Neural cell (in vitro differentiated cells): ENCODE data around the gene ST3GAL3.

Source experiments
- EZH2 ChIP-seq: fragments of 200-600, 300-800 bp; shearing (Covaris generic), sonication (generic); IDR thresholded peaks from 2 replicates; pipeline ENCODE4 v1.6.1; 2014; ENCODE audit warnings: antibody characterized with exemption, low read length, borderline replicate concordance, mild to moderate bottlenecking; ENCODE audit not compliant: insufficient read depth, poor library complexity, severe bottlenecking
- SMC3 ChIP-seq: fragments of 450-650 bp; conservative IDR thresholded peaks from 2 replicates; pipeline ENCODE4 v1.6.1; 2014; ENCODE audit warnings: antibody characterized with exemption, mild to moderate bottlenecking, moderate library complexity; ENCODE audit not compliant: poor library complexity
- TF ChIP-seq, protein P1 (sequence below): fragments of 450-650 bp; IDR thresholded peaks from 2 replicates; pipeline ENCODE4 v1.5.1; 2014; ENCODE audit warnings: antibody characterized with exemption, mild to moderate bottlenecking, moderate library complexity; ENCODE audit not compliant: poor library complexity, severe bottlenecking

DNA sequence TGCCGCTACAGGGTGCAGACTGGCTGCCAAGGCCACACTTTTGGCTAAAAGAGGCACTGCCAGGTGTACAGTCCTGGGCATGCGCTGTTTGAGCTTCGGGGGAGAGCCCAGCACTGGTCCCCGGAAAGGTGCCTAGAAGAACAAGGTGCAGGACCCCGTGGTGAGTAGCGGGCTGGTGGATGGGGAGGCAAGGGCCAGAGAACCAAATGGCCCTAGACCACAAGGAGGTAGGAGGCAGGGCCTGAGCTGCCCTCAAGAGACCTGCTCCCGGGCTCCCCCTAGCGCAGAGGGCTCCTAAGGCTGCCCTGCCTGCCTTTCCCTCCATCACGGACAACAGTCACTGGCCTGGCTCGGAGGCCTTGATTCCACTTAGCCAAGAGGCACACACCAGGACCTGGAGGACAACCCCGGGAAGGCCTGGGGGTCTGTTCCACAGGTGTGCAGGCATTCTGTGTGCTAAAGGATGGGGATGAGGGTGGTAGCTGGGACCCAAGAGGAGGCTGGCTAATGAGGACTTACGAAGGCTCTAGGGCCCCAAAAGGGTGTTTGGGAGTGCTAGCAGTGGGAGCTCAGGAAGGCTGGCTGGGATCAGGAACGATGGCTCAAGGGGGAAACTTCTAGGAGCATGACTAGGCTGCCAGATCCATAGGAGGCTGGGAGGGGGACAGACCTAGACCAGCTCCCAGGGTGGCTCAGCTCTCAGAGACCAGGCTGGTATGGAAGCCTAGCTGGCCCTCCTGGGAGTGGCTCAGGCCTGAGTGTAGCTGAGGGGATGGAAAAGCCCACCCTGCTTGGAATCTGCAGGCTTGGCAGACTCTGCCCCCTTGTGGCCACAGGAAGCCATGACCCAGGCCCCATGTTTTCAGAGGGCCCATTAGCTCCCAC lies 227.0 kb downstream of the ST3GAL3 start:
- TF ChIP-seq, protein P1, sequence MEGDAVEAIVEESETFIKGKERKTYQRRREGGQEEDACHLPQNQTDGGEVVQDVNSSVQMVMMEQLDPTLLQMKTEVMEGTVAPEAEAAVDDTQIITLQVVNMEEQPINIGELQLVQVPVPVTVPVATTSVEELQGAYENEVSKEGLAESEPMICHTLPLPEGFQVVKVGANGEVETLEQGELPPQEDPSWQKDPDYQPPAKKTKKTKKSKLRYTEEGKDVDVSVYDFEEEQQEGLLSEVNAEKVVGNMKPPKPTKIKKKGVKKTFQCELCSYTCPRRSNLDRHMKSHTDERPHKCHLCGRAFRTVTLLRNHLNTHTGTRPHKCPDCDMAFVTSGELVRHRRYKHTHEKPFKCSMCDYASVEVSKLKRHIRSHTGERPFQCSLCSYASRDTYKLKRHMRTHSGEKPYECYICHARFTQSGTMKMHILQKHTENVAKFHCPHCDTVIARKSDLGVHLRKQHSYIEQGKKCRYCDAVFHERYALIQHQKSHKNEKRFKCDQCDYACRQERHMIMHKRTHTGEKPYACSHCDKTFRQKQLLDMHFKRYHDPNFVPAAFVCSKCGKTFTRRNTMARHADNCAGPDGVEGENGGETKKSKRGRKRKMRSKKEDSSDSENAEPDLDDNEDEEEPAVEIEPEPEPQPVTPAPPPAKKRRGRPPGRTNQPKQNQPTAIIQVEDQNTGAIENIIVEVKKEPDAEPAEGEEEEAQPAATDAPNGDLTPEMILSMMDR = peak; percentile 82
- TF ChIP-seq EZH2 (no peak), SMC3 (peak; percentile 84)
